ENCODE data around the gene PIEZO1. TPM values are rescaled to one million over a fixed set of nuclear protein-coding genes. Genes with fewer than 3 reads are reported as not detected.

The PIEZO1 gene
- total and polyA plus RNA-seq, 9 of the 15 experiments (the other 6 are each of a cell fraction or from before 2014, with no cell fraction given) = 3.6 to 432 (median 131) TPM

- no peak for TF ChIP-seq E4F1 (CRISPR knock-in tag; IDR thresholded peaks at IDR 0.05; ENCODE audit: borderline replicate concordance)
- no peak for TF ChIP-seq TBL1XR1 (IDR thresholded peaks at IDR 0.05; ENCODE audit: low read length in 2 of 2)
- TF ChIP-seq RBFOX2 (IDR thresholded peaks at IDR 0.05; ENCODE audit: low read depth, low read length) = peak; percentile 90
- TF ChIP-seq POLR2A (conservative IDR thresholded peaks at IDR 0.05) = peak; percentile 39; the same call in 1 of the 2 replicates
- no peak for TF ChIP-seq PRMT5 (CRISPR knock-in tag; IDR thresholded peaks at IDR 0.05)
- peak; percentile 34; the same call in 1 of the 2 replicates for TF ChIP-seq MAX (CRISPR knock-in tag; IDR thresholded peaks at IDR 0.05)
- TF ChIP-seq POLR2G (IDR thresholded peaks at IDR 0.05; ENCODE audit: low read depth, low read length) = peak; percentile 80
- no peak for TF ChIP-seq KLF13 (tag; IDR thresholded peaks at IDR 0.05; ENCODE audit: borderline replicate concordance, low read depth)
- no peak for TF ChIP-seq CREM (IDR thresholded peaks at IDR 0.05; ENCODE audit: low read depth)
- no peak for TF ChIP-seq RBM39 (optimal IDR thresholded peaks at IDR 0.05; ENCODE audit: low read depth, low read length)
- TF ChIP-seq CHD1 (IDR thresholded peaks at IDR 0.05; ENCODE audit: low read length) = peak; percentile 54
- TF ChIP-seq ZNF75A (CRISPR knock-in tag; IDR thresholded peaks at IDR 0.05) = no peak
- TF ChIP-seq GMEB1 (CRISPR knock-in tag; IDR thresholded peaks at IDR 0.05) = no peak
- no peak for TF ChIP-seq CREB3L1 (IDR thresholded peaks at IDR 0.05; ENCODE audit: borderline replicate concordance, low read depth)
- no peak for TF ChIP-seq THRAP3 (IDR thresholded peaks at IDR 0.05; ENCODE audit: borderline replicate concordance)
- no peak for TF ChIP-seq NR4A1 (CRISPR knock-in tag; IDR thresholded peaks at IDR 0.05)
- no peak for TF ChIP-seq NR4A1 (tag; IDR thresholded peaks at IDR 0.05)
- peak; percentile 17; the same call in 1 of the 2 replicates for TF ChIP-seq NFIC (IDR thresholded peaks at IDR 0.05)
- TF ChIP-seq ELK3 (CRISPR knock-in tag; IDR thresholded peaks at IDR 0.05) = no peak
- peak; percentile 54 for TF ChIP-seq ATF3 (IDR thresholded peaks at IDR 0.05)
- no peak for TF ChIP-seq ATF3 (CRISPR knock-in tag; conservative IDR thresholded peaks at IDR 0.05)
Measured at GRCh38 chr16:88804552-88805339, 19.7 kb upstream of the PIEZO1 start (continued).
